DND-41 (cell line): ENCODE data around the gene SHISA2.
A peak's percentile ranks its signal among the peaks of the same experiment; 100 is the strongest.

ENCODE experiments used
- ATAC-seq: fragments of 200-7000 bp; cut with Tn5 transposase; 3 replicates; pipeline ENCODE4 v1.9.1; 2021; ENCODE audit warnings: low read depth; ENCODE audit not compliant: insufficient read depth
- DNase-seq: peaks from one replicate; pipeline ENCODE4 v3.0.0-alpha.2; 2020
- H2AFZ ChIP-seq: 2 replicates; pipeline ENCODE4 v1.6.0; 2012; ENCODE audit warnings: low read depth, low read length
- H3K27ac ChIP-seq: 2 replicates; pipeline ENCODE4 v1.5.1; 2012; ENCODE audit warnings: low read length, inconsistent platforms
- H3K27me3 ChIP-seq: fragments of 200-600 bp; sonication (generic); 2 replicates; pipeline ENCODE4 v1.6.0; 2012; ENCODE audit warnings: low read length, mild to moderate bottlenecking, inconsistent platforms; ENCODE audit not compliant: insufficient read depth, poor library complexity
- H3K36me3 ChIP-seq: 2 replicates; pipeline ENCODE4 v1.5.1; 2012; ENCODE audit warnings: low read length, inconsistent platforms; ENCODE audit not compliant: insufficient read depth
- H3K4me1 ChIP-seq: 2 replicates; pipeline ENCODE4 v1.5.1; 2012; ENCODE audit warnings: mild to moderate bottlenecking, low read length; ENCODE audit not compliant: insufficient read depth
- H3K4me2 ChIP-seq: 2 replicates; pipeline ENCODE4 v1.6.0; 2012; ENCODE audit warnings: mild to moderate bottlenecking, moderate library complexity, low read length, inconsistent platforms; ENCODE audit not compliant: insufficient read depth
- H3K4me3 ChIP-seq, 2 experiments: fragments of 200-600 bp in 1 of 2; shearing (Covaris generic) in 1 of 2; 2 replicates each; pipeline ENCODE4 v1.5.1; 2012 to 2016; ENCODE audit warnings: inconsistent platforms in 2 of 2, low read length in 2 of 2, mild to moderate bottlenecking in 2 of 2, low read depth in 1 of 2, moderate library complexity in 1 of 2
- H3K79me2 ChIP-seq: 2 replicates; pipeline ENCODE4 v1.6.0; 2012; ENCODE audit warnings: low read length, inconsistent platforms; ENCODE audit not compliant: insufficient read depth
- H3K9ac ChIP-seq: 2 replicates; pipeline ENCODE4 v1.6.0; 2012; ENCODE audit warnings: low read depth, mild to moderate bottlenecking, inconsistent platforms, low read length, moderate library complexity
- H3K9me3 ChIP-seq: 2 replicates; pipeline ENCODE4 v1.5.1; 2012; ENCODE audit warnings: low read length, moderate library complexity, mild to moderate bottlenecking, inconsistent platforms; ENCODE audit not compliant: insufficient read depth, severe bottlenecking
- H4K20me1 ChIP-seq: 2 replicates; pipeline ENCODE4 v1.6.0; 2012; ENCODE audit warnings: low read length; ENCODE audit not compliant: insufficient read depth
- CTCF ChIP-seq: IDR thresholded peaks from 2 replicates; pipeline ENCODE4 v1.5.1; 2012; ENCODE audit warnings: borderline replicate concordance, low read length, moderate library complexity, mild to moderate bottlenecking; ENCODE audit not compliant: poor library complexity, severe bottlenecking; ENCODE audit errors: extremely low read depth
- EZH2 ChIP-seq: IDR thresholded peaks from 3 replicates; pipeline ENCODE4 v1.6.1; 2012; ENCODE audit warnings: borderline replicate concordance, low read depth, mild to moderate bottlenecking, moderate library complexity, low read length, inconsistent platforms; ENCODE audit not compliant: severe bottlenecking

Gene SHISA2

GRCh38 chr13:26061256-26061655 is 9.4 kb upstream of the SHISA2 start:
- no peaks in the 10 kb centered on the region for H3K9me3 ChIP-seq
- no peaks in the 10 kb centered on the region for H3K36me3 ChIP-seq
- H4K20me1 ChIP-seq = no peaks in the 10 kb centered on the region
- ATAC-seq = no peak
- H3K4me1 ChIP-seq = peaks cover 55% of the 10 kb centered on the region
- H3K4me3 ChIP-seq = no peak overlapping the region
- H2AFZ ChIP-seq = no peak overlapping the region
- no peak overlapping the region for H3K4me2 ChIP-seq
- DNase-seq = no peak
- H3K27me3 ChIP-seq = no peaks in the 10 kb centered on the region
- peak overlapping the region; percentile 32 for H3K27ac ChIP-seq
- no peak for TF ChIP-seq CTCF
- no peak overlapping the region for H3K9ac ChIP-seq
- no peaks in the 10 kb centered on the region for H3K79me2 ChIP-seq

- H3K4me3 ChIP-seq = no peak overlapping the region
- H3K4me1 ChIP-seq = peaks cover 55% of the 10 kb centered on the region
- H3K9me3 ChIP-seq = no peaks in the 10 kb centered on the region
- no peaks in the 10 kb centered on the region for H4K20me1 ChIP-seq
- H2AFZ ChIP-seq = no peak overlapping the region
- H3K4me2 ChIP-seq = no peak overlapping the region
- peak overlapping the region; percentile 35 for H3K27ac ChIP-seq
- no peak overlapping the region for H3K9ac ChIP-seq
- no peak for TF ChIP-seq EZH2
- no peak for TF ChIP-seq CTCF
- H3K36me3 ChIP-seq = no peaks in the 10 kb centered on the region
- H3K27me3 ChIP-seq = no peaks in the 10 kb centered on the region
- H3K79me2 ChIP-seq = no peaks in the 10 kb centered on the region
- ATAC-seq (no peak), DNase-seq (no peak)
Observed at GRCh38 chr13:26060357-26060756, 8.5 kb upstream of the SHISA2 start.

GRCh38 chr13:26058704-26059103 is 6.9 kb upstream of the SHISA2 start:
- Histone ChIP-seq H3K4me3 (peak overlapping the region in 1 of 2 experiments; percentile 5; a peak in 1 of 4 replicates), H3K36me3 (no peaks in the 10 kb centered on the region), H3K27me3 (no peaks in the 10 kb centered on the region), H3K9me3 (no peaks in the 10 kb centered on the region), H3K79me2 (no peaks in the 10 kb centered on the region), H3K9ac (peak overlapping the region; percentile 26; the same call in 1 of the 2 replicates), H3K4me1 (peaks cover 55% of the 10 kb centered on the region), H2AFZ (peak overlapping the region; percentile 69), H3K27ac (peak overlapping the region; percentile 90), H3K4me2 (peak overlapping the region; percentile 52), H4K20me1 (no peaks in the 10 kb centered on the region)
- TF ChIP-seq CTCF = no peak
- TF ChIP-seq EZH2 = no peak
- DNase-seq = peak; percentile 74
- ATAC-seq = peak; percentile 90

GRCh38 chr13:26054896-26055295 is 3.1 kb upstream of the SHISA2 start:
- Histone ChIP-seq H3K4me1 (peaks cover 56% of the 10 kb centered on the region), H4K20me1 (0 out of 2 replicates have a peak, but pooled peaks cover 8% of the 10 kb centered on the region), H3K9me3 (no peaks in the 10 kb centered on the region), H3K4me3 (no peak overlapping the region), H3K27me3 (no peaks in the 10 kb centered on the region), H2AFZ (no peak overlapping the region), H3K36me3 (no peaks in the 10 kb centered on the region; the same call in 1 of the 2 replicates), H3K79me2 (peaks cover 19% of the 10 kb centered on the region), H3K27ac (no peak overlapping the region), H3K4me2 (no peak overlapping the region), H3K9ac (no peak overlapping the region)
- no peak for DNase-seq
- TF ChIP-seq EZH2 (no peak), CTCF (no peak)
- no peak for ATAC-seq
